HL-60 (cell line): Measurements from ENCODE around the gene FGF1.

Experiments used
- DNase-seq, 2 experiments: peaks; one replicate each; pipeline ENCODE4 v3.0.0-alpha.2; 2010 to 2020; ENCODE audit warnings: low read depth in 1 of 2, low spot score in 1 of 2
- H3K27ac ChIP-seq: fragments of 250-450 bp; sonication (Bioruptor Pico); replicated peaks from 2 replicates; pipeline ENCODE4 v1.5.1; 2020; ENCODE audit warnings: mild to moderate bottlenecking, moderate library complexity
- H3K27me3 ChIP-seq: fragments of 250-450 bp; sonication (Bioruptor Pico); 2 replicates; pipeline ENCODE4 v1.5.1; 2021; ENCODE audit warnings: mild to moderate bottlenecking, moderate library complexity; ENCODE audit not compliant: insufficient read depth, poor library complexity, severe bottlenecking
- H3K4me3 ChIP-seq: replicated peaks from 2 replicates; pipeline ENCODE4 v1.5.1; 2011; ENCODE audit warnings: mild to moderate bottlenecking, control low read depth, low read length; ENCODE audit not compliant: insufficient read depth
- CTCF ChIP-seq: IDR thresholded peaks from one replicate; pipeline ENCODE4 v1.5.1; 2011; ENCODE audit warnings: low read length, control low read depth, inconsistent platforms; ENCODE audit not compliant: insufficient read depth
- GABPA ChIP-seq: IDR thresholded peaks from 2 replicates; pipeline ENCODE4 v1.6.1; 2012; ENCODE audit warnings: low read depth
- POLR2AphosphoS5 ChIP-seq: IDR thresholded peaks from 2 replicates; pipeline ENCODE4 v1.6.1; 2012; ENCODE audit warnings: low read depth
- SPI1 ChIP-seq: IDR thresholded peaks from 2 replicates; pipeline ENCODE4 v1.6.1; 2012; ENCODE audit warnings: low read depth, mild to moderate bottlenecking, borderline replicate concordance
- TF ChIP-seq, protein P1 (sequence below): IDR thresholded peaks from 2 replicates; pipeline ENCODE4 v1.6.1; 2012; ENCODE audit warnings: low read depth; ENCODE audit not compliant: insufficient replicate concordance

The FGF1 gene

DNA sequence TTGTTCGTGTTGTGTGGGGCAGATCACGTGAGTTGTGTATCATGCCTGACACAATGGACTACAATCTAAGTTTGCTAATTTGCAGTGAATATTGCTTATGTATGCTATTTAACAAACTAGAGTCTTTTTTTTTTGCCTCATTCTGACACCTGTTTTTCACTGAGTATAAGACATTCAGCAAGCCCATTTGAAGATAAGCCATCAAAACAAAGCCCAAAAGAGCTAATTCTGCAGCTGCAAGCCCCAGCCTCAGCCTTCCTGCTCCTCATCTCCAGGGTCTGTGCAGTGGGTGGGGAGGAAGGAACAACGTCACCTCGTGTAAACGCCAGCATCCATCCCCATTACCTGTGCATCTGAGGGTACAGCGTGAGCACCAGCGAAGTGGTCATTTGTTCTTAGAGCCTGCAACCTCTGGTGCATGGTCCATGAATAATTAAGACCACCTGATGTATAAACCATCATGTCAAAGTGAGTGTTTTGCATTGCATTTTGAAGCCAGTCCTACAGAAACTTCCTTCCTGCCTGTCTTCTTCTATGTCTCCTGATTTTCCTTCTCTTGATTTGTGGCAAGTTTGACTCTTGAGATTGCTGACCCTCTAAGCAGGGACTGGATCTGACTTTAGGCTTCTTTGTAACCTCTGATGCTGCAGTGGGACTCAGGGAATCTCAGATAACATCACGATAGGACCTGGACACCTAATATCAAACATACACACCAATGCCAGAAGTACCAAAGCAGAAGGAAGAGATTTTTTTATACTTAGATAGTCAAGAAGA is 73.2 kb downstream of the FGF1 start:
- TF ChIP-seq GABPA = no peak
- no peak for TF ChIP-seq POLR2AphosphoS5
- no peak for TF ChIP-seq CTCF
- TF ChIP-seq, protein P1, sequence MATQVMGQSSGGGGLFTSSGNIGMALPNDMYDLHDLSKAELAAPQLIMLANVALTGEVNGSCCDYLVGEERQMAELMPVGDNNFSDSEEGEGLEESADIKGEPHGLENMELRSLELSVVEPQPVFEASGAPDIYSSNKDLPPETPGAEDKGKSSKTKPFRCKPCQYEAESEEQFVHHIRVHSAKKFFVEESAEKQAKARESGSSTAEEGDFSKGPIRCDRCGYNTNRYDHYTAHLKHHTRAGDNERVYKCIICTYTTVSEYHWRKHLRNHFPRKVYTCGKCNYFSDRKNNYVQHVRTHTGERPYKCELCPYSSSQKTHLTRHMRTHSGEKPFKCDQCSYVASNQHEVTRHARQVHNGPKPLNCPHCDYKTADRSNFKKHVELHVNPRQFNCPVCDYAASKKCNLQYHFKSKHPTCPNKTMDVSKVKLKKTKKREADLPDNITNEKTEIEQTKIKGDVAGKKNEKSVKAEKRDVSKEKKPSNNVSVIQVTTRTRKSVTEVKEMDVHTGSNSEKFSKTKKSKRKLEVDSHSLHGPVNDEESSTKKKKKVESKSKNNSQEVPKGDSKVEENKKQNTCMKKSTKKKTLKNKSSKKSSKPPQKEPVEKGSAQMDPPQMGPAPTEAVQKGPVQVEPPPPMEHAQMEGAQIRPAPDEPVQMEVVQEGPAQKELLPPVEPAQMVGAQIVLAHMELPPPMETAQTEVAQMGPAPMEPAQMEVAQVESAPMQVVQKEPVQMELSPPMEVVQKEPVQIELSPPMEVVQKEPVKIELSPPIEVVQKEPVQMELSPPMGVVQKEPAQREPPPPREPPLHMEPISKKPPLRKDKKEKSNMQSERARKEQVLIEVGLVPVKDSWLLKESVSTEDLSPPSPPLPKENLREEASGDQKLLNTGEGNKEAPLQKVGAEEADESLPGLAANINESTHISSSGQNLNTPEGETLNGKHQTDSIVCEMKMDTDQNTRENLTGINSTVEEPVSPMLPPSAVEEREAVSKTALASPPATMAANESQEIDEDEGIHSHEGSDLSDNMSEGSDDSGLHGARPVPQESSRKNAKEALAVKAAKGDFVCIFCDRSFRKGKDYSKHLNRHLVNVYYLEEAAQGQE = no peak
- no peak for TF ChIP-seq SPI1

DNA sequence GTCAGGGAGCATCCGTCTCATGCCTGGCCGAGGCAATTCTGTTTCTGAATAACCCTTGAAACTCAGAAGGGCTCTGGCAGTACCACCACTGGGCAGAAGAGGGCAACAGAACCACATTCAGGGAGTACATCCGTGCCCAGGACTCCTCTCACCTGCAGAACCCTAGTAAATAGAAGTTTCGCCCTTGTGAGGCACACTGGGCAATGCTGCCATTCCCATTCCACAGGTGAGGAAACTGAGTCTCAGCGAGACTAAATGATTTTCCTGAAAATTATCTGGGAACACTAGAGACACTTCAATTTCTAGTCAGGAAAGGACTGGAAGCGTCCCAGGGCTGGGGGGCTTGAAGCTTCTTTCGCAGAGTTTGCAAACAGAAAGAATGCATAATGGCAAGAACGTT is 74.7 kb downstream of the FGF1 start:
- Histone ChIP-seq H3K27ac (no peak overlapping the region), H3K4me3 (no peak overlapping the region), H3K27me3 (peaks cover 15% of the 10 kb centered on the region)
- DNase-seq = peak in 1 of 2 experiments; percentile 57
- TF ChIP-seq SPI1 = no peak
- peak; percentile 69 for TF ChIP-seq CTCF

More for the DNA sequence above, 73.2 kb downstream of the FGF1 start:
- peaks cover 15% of the 10 kb centered on the region for H3K27me3 ChIP-seq
- DNase-seq = no peak
- no peak overlapping the region for H3K4me3 ChIP-seq
- no peak overlapping the region for H3K27ac ChIP-seq

GRCh38 chr5:142610176-142611001 is 75.5 kb downstream of the FGF1 start:
- no peak overlapping the region for H3K27ac ChIP-seq
- no peak for DNase-seq
- TF ChIP-seq SPI1 (no peak), POLR2AphosphoS5 (no peak), GABPA (no peak), CTCF (no peak)
- TF ChIP-seq, protein P1 = no peak
- peaks cover 15% of the 10 kb centered on the region for H3K27me3 ChIP-seq
- no peak overlapping the region for H3K4me3 ChIP-seq
